Dendritic cell treated with granulocyte-macrophage colony-stimulating factor and Interleukin-4, amounts not matched to agents 40 ng/mL and 50 ng/mL, for 4 days (primary cell): Measurements from ENCODE around the gene CHST11.

ENCODE experiments used
- H3K27ac Mint-ChIP-seq: one replicate; pipeline ENCODE4 v1.8.0; 2022; ENCODE audit warnings: mild to moderate bottlenecking, mixed read lengths
- H3K27me3 Mint-ChIP-seq: one replicate; pipeline ENCODE4 v1.8.0; 2022; ENCODE audit warnings: mild to moderate bottlenecking, mixed read lengths
- H3K36me3 Mint-ChIP-seq: one replicate; pipeline ENCODE4 v1.8.0; 2022; ENCODE audit warnings: low read depth, mixed read lengths
- H3K4me1 Mint-ChIP-seq: one replicate; pipeline ENCODE4 v1.8.0; 2022; ENCODE audit warnings: low read depth, mixed read lengths
- H3K4me3 Mint-ChIP-seq: one replicate; pipeline ENCODE4 v1.8.0; 2022; ENCODE audit warnings: mild to moderate bottlenecking, moderate library complexity, mixed read lengths
- H3K9me3 Mint-ChIP-seq: one replicate; pipeline ENCODE4 v1.8.0; 2022; ENCODE audit warnings: mixed read lengths
- intact Hi-C: fragments of 100-400 bp; cut with micrococcal nuclease; formaldehyde crosslinking; loops from one replicate; pipeline ENCODE4 v1.15.0; 2022

The CHST11 gene

DNA sequence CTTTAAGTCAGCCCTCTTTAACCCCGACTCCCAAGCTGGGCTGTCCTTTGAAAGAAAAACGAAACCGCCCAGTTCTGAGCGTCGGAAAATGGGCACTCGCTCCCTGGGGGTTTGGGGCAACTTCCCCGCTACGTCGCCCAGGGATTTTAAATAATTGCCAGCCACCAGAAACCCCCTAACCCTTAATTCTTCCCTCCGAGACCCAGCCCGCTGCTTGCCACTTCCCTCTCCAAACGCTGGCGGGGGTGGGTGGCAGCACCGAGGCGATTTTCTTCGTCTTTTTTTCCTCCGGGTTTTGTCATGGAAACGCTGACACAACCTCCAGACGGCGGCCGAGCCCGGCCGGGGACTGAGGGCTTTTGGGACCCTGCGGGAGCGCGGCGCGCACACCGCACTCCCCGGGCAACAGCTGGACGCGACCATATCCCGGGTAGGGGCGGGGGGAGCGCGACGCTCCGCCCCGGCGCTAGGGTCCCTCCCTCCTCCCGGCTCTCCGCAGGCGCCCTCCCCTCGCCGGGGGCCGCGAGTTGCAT is at the start of gene CHST11:
CHST11 (plus strand) TSS at position 532 of the 533 bp plus-strand sequence.
- Mint-ChIP-seq H3K9me3 (no peaks in the 10 kb centered on the region), H3K27me3 (peaks cover 6% of the 10 kb centered on the region), H3K36me3 (peaks cover 42% of the 10 kb centered on the region), H3K27ac (peak within 1 kb of the TSS; percentile 91), H3K4me1 (peaks cover 36% of the 10 kb centered on the region), H3K4me3 (peak within 1 kb of the TSS; percentile 100)
- intact Hi-C loops, result loop anchor here (2.0 to 5.0 kb wide), 3 partner anchors 36 to 186 kb away; no protein-coding TSS in a partner anchor

GRCh38 chr12:104407438-104407837 is 49.3 kb upstream of the CHST11 start:
- intact Hi-C loops, result no loop called here
- no peak overlapping the region for H3K27ac Mint-ChIP-seq
- no peaks in the 10 kb centered on the region for H3K36me3 Mint-ChIP-seq
- H3K4me1 Mint-ChIP-seq, result peaks cover 5% of the 10 kb centered on the region
- H3K9me3 Mint-ChIP-seq, result peaks cover 10% of the 10 kb centered on the region
- no peak overlapping the region for H3K4me3 Mint-ChIP-seq
- H3K27me3 Mint-ChIP-seq, result peaks cover 1% of the 10 kb centered on the region

- intact Hi-C loops, result no loop called here
- H3K4me3 Mint-ChIP-seq, result no peak overlapping the region
- H3K27me3 Mint-ChIP-seq, result peaks cover 1% of the 10 kb centered on the region
- peaks cover 14% of the 10 kb centered on the region for H3K9me3 Mint-ChIP-seq
- H3K4me1 Mint-ChIP-seq, result peaks cover 5% of the 10 kb centered on the region
- H3K36me3 Mint-ChIP-seq, result no peaks in the 10 kb centered on the region
- H3K27ac Mint-ChIP-seq, result no peak overlapping the region
Observed at GRCh38 chr12:104407922-104408321, 48.8 kb upstream of the CHST11 start.

DNA sequence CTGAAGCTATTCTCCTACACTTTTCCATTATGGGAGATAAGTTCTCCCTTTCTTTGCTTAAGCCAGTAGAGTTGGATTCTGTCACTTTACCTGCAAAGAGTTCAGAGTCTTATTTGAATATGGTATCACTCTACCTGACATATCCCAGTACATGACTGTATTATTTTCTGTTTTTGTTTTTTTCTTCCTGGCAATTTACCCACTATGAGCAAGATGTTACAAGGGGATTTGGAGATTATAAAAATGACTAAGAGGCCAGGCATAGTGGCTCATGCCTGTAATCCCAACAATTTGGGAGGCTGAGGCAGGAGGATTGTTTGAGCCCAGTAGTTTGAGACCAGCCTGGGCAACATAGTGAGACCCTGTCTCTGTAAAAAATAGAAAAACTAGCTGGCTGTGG is 46.4 kb upstream of the CHST11 start:
- H3K4me1 Mint-ChIP-seq, result peaks cover 5% of the 10 kb centered on the region
- H3K4me3 Mint-ChIP-seq, result no peak overlapping the region
- peaks cover 1% of the 10 kb centered on the region for H3K27me3 Mint-ChIP-seq
- H3K27ac Mint-ChIP-seq, result no peak overlapping the region
- intact Hi-C loops, result no loop called here
- no peaks in the 10 kb centered on the region for H3K36me3 Mint-ChIP-seq
- H3K9me3 Mint-ChIP-seq, result peaks cover 16% of the 10 kb centered on the region

DNA sequence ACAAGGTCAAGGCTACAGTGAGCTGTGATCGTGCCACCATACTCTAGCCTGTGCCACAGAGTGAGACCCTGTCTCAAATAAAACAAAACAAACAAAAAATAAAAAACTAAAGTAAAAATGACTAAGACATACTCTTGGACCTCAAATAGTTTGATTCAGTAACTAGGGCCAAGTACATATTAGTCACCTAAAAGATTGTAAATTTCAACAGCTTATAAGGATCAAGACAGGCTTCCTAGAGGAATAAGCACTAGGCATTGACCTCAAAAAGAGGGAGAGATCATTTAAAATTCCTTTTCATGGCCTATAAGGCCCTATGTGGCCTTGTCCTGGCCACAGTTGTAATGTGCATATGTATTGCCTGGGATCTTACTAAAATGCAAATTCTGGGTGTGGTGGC is 46.0 kb upstream of the CHST11 start:
- Mint-ChIP-seq H3K36me3 (no peaks in the 10 kb centered on the region), H3K9me3 (peaks cover 16% of the 10 kb centered on the region), H3K27me3 (peaks cover 1% of the 10 kb centered on the region), H3K4me3 (no peak overlapping the region), H3K4me1 (peaks cover 5% of the 10 kb centered on the region), H3K27ac (no peak overlapping the region)
- intact Hi-C loops, result no loop called here

- H3K27me3 Mint-ChIP-seq, result peaks cover 1% of the 10 kb centered on the region
- no peak overlapping the region for H3K27ac Mint-ChIP-seq
- intact Hi-C loops, result no loop called here
- H3K4me3 Mint-ChIP-seq, result no peak overlapping the region
- peaks cover 16% of the 10 kb centered on the region for H3K9me3 Mint-ChIP-seq
- H3K36me3 Mint-ChIP-seq, result no peaks in the 10 kb centered on the region
- peaks cover 5% of the 10 kb centered on the region for H3K4me1 Mint-ChIP-seq
Observed at GRCh38 chr12:104411826-104412641, 44.7 kb upstream of the CHST11 start.

- peaks cover 16% of the 10 kb centered on the region for H3K9me3 Mint-ChIP-seq
- intact Hi-C loops, result no loop called here
- no peaks in the 10 kb centered on the region for H3K27me3 Mint-ChIP-seq
- H3K36me3 Mint-ChIP-seq, result no peaks in the 10 kb centered on the region
- H3K27ac Mint-ChIP-seq, result no peak overlapping the region
- H3K4me3 Mint-ChIP-seq, result no peak overlapping the region
- peaks cover 5% of the 10 kb centered on the region for H3K4me1 Mint-ChIP-seq
Observed at GRCh38 chr12:104412681-104413080, 44.1 kb upstream of the CHST11 start.

DNA sequence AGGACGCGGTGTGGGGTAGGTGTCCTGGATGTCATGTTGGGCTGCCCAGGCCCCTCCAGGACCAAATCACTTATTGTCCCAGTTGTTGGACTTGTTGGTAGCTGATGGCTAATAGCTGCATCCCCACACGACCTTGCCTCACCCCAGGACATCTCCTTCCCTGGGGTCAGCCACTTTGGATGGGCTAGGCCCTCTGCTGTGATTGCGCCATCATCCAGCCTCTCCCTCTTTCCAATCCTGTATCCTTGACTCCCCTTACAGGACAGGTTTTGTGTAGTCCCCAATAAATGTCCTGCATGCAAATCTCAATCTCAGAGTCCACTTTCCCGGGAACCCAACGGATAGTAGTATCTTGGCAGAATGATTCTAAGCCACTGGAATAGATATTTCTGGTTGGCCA is 43.4 kb upstream of the CHST11 start:
- peaks cover 5% of the 10 kb centered on the region for H3K4me1 Mint-ChIP-seq
- intact Hi-C loops, result no loop called here
- no peaks in the 10 kb centered on the region for H3K27me3 Mint-ChIP-seq
- H3K36me3 Mint-ChIP-seq, result no peaks in the 10 kb centered on the region
- H3K4me3 Mint-ChIP-seq, result no peak overlapping the region
- H3K27ac Mint-ChIP-seq, result no peak overlapping the region
- peaks cover 16% of the 10 kb centered on the region for H3K9me3 Mint-ChIP-seq

DNA sequence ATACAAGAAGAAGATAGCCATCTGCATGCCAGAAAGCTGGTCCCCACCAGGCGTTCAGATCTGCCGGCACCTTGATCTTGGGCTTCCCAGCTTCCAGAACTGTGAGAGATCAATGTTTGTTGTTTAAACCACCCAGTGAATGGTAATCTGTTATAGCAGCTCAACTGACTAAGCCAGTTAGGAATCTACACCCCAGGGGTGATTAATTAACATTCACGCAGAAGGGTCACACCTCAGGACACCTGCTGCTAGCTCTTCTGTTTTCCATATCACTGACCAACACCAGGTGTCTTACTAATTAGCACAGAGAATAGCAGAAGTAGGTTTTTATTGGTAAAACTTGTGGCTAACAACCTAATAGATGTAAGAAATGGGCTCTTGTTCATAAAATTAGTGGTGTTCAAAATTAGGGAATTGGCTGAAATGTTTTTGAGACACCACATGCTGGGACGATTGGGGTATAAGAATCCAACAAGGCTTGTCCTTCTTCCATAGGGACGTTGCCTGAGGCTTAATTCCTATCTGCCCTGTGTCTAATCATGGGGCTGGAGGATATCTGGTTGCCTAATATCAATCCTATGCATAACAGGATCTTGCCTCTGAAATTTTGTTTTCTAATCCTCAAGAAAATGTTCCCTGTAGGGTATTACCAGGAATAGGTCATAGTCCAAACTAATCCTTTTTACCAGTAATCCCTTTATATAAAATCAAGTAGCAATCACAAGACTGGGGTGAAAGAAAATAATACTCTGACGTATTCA is 42.0 kb upstream of the CHST11 start:
- Mint-ChIP-seq H3K4me1 (no peaks in the 10 kb centered on the region), H3K4me3 (no peak overlapping the region), H3K9me3 (peaks cover 16% of the 10 kb centered on the region), H3K27ac (no peak overlapping the region), H3K27me3 (no peaks in the 10 kb centered on the region), H3K36me3 (no peaks in the 10 kb centered on the region)
- intact Hi-C loops, result no loop called here

GRCh38 chr12:104415342-104415980 is 41.3 kb upstream of the CHST11 start:
- Mint-ChIP-seq H3K36me3 (no peaks in the 10 kb centered on the region), H3K4me1 (no peaks in the 10 kb centered on the region), H3K27me3 (no peaks in the 10 kb centered on the region), H3K9me3 (peaks cover 16% of the 10 kb centered on the region), H3K27ac (no peak overlapping the region), H3K4me3 (no peak overlapping the region)
- intact Hi-C loops, result no loop called here

DNA sequence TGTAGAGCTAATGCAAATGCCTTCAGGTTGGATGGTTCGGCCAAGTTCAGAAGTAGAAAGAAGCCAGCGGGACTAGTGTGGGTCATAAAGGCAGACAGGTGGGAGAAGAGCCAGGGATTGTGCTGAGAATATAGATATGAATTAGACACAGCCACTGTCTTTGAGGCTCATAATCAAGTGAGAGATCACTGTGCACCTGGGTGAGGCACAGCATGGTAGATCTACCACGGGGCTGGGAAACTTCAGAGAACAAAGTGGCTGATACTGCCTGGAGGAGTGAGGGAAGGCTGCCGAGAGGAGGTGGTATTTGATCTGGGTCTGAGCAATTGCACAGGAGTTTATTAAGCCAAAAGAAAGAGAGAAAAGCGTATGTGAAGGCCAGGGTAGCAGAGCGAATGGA is 40.6 kb upstream of the CHST11 start:
- intact Hi-C loops, result no loop called here
- no peaks in the 10 kb centered on the region for H3K36me3 Mint-ChIP-seq
- H3K27me3 Mint-ChIP-seq, result no peaks in the 10 kb centered on the region
- H3K4me3 Mint-ChIP-seq, result no peak overlapping the region
- no peaks in the 10 kb centered on the region for H3K4me1 Mint-ChIP-seq
- H3K9me3 Mint-ChIP-seq, result peaks cover 16% of the 10 kb centered on the region
- no peak overlapping the region for H3K27ac Mint-ChIP-seq

DNA sequence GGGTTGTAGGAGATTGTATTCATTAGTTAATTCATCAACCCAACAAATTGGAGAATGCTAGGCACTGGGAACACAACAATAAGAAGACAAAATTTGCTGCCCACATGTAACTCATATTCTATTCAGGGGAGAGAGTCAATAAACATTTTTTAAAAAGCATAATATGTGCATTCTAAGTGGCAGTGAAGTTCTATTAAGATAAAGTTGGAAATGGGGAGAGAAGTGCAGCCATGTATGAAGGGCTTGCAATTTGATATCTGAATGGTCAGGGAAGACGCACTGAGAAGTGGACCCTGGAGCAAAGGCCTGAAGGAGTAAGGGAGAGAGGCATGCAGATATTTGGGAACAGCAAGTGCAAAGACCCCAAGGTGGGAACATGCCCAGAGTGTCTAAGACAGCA is 40.2 kb upstream of the CHST11 start:
- Mint-ChIP-seq H3K4me3 (no peak overlapping the region), H3K36me3 (no peaks in the 10 kb centered on the region), H3K9me3 (peaks cover 15% of the 10 kb centered on the region), H3K27me3 (no peaks in the 10 kb centered on the region), H3K4me1 (no peaks in the 10 kb centered on the region), H3K27ac (no peak overlapping the region)
- intact Hi-C loops, result no loop called here

GRCh38 chr12:104419717-104420116 is 37.0 kb upstream of the CHST11 start:
- no peak overlapping the region for H3K4me3 Mint-ChIP-seq
- no peaks in the 10 kb centered on the region for H3K9me3 Mint-ChIP-seq
- H3K27me3 Mint-ChIP-seq, result no peaks in the 10 kb centered on the region
- no peaks in the 10 kb centered on the region for H3K4me1 Mint-ChIP-seq
- intact Hi-C loops, result no loop called here
- no peak overlapping the region for H3K27ac Mint-ChIP-seq
- no peaks in the 10 kb centered on the region for H3K36me3 Mint-ChIP-seq

DNA sequence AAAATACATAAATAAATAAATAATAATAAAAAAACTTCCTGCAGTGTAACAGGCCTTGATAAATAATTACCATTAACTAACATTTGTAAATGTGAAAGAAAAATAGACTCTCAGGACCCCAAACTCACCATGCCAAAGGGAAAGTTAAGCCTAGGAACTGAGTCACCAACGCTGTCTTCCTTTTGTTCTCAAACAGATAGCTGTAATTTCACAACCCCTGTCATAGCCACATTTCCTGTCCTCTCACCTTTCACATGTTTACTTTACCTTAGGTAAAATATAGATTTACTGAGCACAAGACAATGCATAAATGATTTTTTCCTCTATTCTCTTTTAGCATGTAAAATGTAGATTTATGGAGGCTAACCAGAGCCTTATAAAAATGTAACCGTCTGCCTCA is 35.9 kb upstream of the CHST11 start:
- Mint-ChIP-seq H3K9me3 (no peaks in the 10 kb centered on the region), H3K4me3 (no peak overlapping the region), H3K27me3 (no peaks in the 10 kb centered on the region), H3K27ac (no peak overlapping the region), H3K36me3 (no peaks in the 10 kb centered on the region), H3K4me1 (no peaks in the 10 kb centered on the region)
- intact Hi-C loops, result no loop called here
